MCF 10A (cell line): Measurements from ENCODE around the gene NPB. TPM values are rescaled to one million over a fixed set of nuclear protein-coding genes. Genes with fewer than 3 reads are reported as not detected.

Experiments used
- BruUV-seq: library from RNA; stranded (reverse); fragments of 400-500 nt; replicated peaks from 2 replicates; lab custom pipeline; 2021; lab: Mats Ljungman, UMichigan
- CTCF ChIA-PET: fragments of 300-600 bp; sonication (Branson Sonifier 250); formaldehyde crosslinking; extraction: SDS; loops from one replicate; lab custom pipeline; 2021; ENCODE audit warnings: antibody characterized with exemption, inconsistent platforms; lab: Yijun Ruan, JAX
- POLR2A ChIA-PET: fragments of 300-600, 350-650 bp; sonication (Branson Sonifier 250); formaldehyde crosslinking; extraction: SDS; loops from one replicate; lab custom pipeline; 2020; ENCODE audit warnings: antibody characterized with exemption, inconsistent platforms; lab: Yijun Ruan, JAX
- DNase-seq: peaks from one replicate; pipeline ENCODE4 v3.0.0-alpha.2; 2018; ENCODE audit not compliant: unreplicated experiment
- H3K27ac Mint-ChIP-seq: one replicate; pipeline ENCODE4 v1.8.0; 2022; ENCODE audit warnings: mild to moderate bottlenecking, low read depth, mixed read lengths; ENCODE audit not compliant: unreplicated experiment
- H3K27me3 Mint-ChIP-seq: one replicate; pipeline ENCODE4 v1.8.0; 2022; ENCODE audit warnings: mixed read lengths; ENCODE audit not compliant: insufficient read depth, unreplicated experiment
- H3K36me3 Mint-ChIP-seq: one replicate; pipeline ENCODE4 v1.8.0; 2022; ENCODE audit warnings: mild to moderate bottlenecking, moderate library complexity, mixed read lengths; ENCODE audit not compliant: insufficient read depth, unreplicated experiment
- H3K4me1 Mint-ChIP-seq: one replicate; pipeline ENCODE4 v1.8.0; 2022; ENCODE audit warnings: mixed read lengths; ENCODE audit not compliant: insufficient read depth, unreplicated experiment
- H3K4me3 Mint-ChIP-seq: one replicate; pipeline ENCODE4 v1.8.0; 2022; ENCODE audit warnings: mild to moderate bottlenecking, moderate library complexity, mixed read lengths; ENCODE audit not compliant: unreplicated experiment
- H3K9me3 Mint-ChIP-seq: one replicate; pipeline ENCODE4 v1.8.0; 2022; ENCODE audit warnings: mixed read lengths; ENCODE audit not compliant: unreplicated experiment
- CTCF ChIP-seq: fragments of 200-600 bp; IDR thresholded peaks from one replicate; pipeline ENCODE4 v1.8.0; 2022; ENCODE audit warnings: antibody characterized with exemption, mild to moderate bottlenecking; ENCODE audit not compliant: unreplicated experiment
- intact Hi-C: fragments of 100-400 bp; cut with micrococcal nuclease; formaldehyde crosslinking; loops from 2 replicates; pipeline ENCODE4 v1.14.1; 2022
- total RNA-seq: library from RNA; stranded (reverse); gene quantifications from 2 replicates; pipeline ENCODE4 v1.2.3, GENCODE V29; 2022

Gene NPB
- total RNA-seq, 1 experiment from 2014 or later = 0.28 TPM

- TF ChIP-seq CTCF = no peak
- ChIA-PET CTCF (no interaction called here), POLR2A (interaction anchor here (0.7 kb wide), 1 partner anchor 195 kb away, joined by 3 read pairs; no protein-coding TSS in a partner anchor)
- no peaks in the 10 kb centered on the region for H3K27me3 Mint-ChIP-seq
- H3K27ac Mint-ChIP-seq = no peak overlapping the region
- H3K4me1 Mint-ChIP-seq = peaks cover 15% of the 10 kb centered on the region
- no peaks in the 10 kb centered on the region for H3K9me3 Mint-ChIP-seq
- no TSS peak for BruUV-seq
- peaks cover 7% of the 10 kb centered on the region for H3K36me3 Mint-ChIP-seq
- no peak overlapping the region for H3K4me3 Mint-ChIP-seq
- intact Hi-C loops = no loop called here
- DNase-seq = no peak
Measured at GRCh38 chr17:81931189-81931556, 29.1 kb downstream of the NPB start.

- POLR2A ChIA-PET = no interaction called here
- CTCF ChIA-PET = interaction anchor here (0.7 kb wide), 1 partner anchor 12 kb away, joined by 3 read pairs; no protein-coding TSS in a partner anchor
- H3K4me1 Mint-ChIP-seq = peaks cover 11% of the 10 kb centered on the region
- no peak for DNase-seq
- H3K36me3 Mint-ChIP-seq = peaks cover 7% of the 10 kb centered on the region
- no peak overlapping the region for H3K27ac Mint-ChIP-seq
- BruUV-seq = no TSS peak
- no peaks in the 10 kb centered on the region for H3K9me3 Mint-ChIP-seq
- no peaks in the 10 kb centered on the region for H3K27me3 Mint-ChIP-seq
- TF ChIP-seq CTCF = no peak
- no peak overlapping the region for H3K4me3 Mint-ChIP-seq
- intact Hi-C loops = no loop called here
Measured at GRCh38 chr17:81931557-81932332, 29.7 kb downstream of the NPB start.

GRCh38 chr17:81932333-81932983 lies 30.4 kb downstream of the NPB start:
- Mint-ChIP-seq H3K36me3 (peaks cover 7% of the 10 kb centered on the region), H3K27me3 (no peaks in the 10 kb centered on the region), H3K27ac (no peak overlapping the region), H3K4me1 (peaks cover 11% of the 10 kb centered on the region), H3K4me3 (no peak overlapping the region), H3K9me3 (no peaks in the 10 kb centered on the region)
- TF ChIP-seq CTCF = no peak
- TSS peak; percentile 64 for BruUV-seq
- ChIA-PET POLR2A (no interaction called here), CTCF (interaction anchor here (0.7 to 1.8 kb wide), 2 partner anchors 11 to 89 kb away, joined by 3 to 5 read pairs; no protein-coding TSS in a partner anchor)
- DNase-seq = no peak
- intact Hi-C loops = no loop called here

GRCh38 chr17:81933178-81933699 lies 31.2 kb downstream of the NPB start:
- intact Hi-C loops = no loop called here
- Mint-ChIP-seq H3K4me3 (no peak overlapping the region), H3K27me3 (no peaks in the 10 kb centered on the region), H3K9me3 (no peaks in the 10 kb centered on the region), H3K36me3 (peaks cover 7% of the 10 kb centered on the region), H3K4me1 (peaks cover 11% of the 10 kb centered on the region), H3K27ac (no peak overlapping the region)
- no TSS peak for BruUV-seq
- no peak for TF ChIP-seq CTCF
- no peak for DNase-seq
- POLR2A ChIA-PET = no interaction called here
- CTCF ChIA-PET = interaction anchor here (1.8 kb wide), 1 partner anchor 88 kb away, joined by 5 read pairs; no protein-coding TSS in a partner anchor
